HCT116 (cell line): ENCODE results near the gene DIP2C. TPM values are rescaled to one million over a fixed set of nuclear protein-coding genes. Genes with fewer than 3 reads are reported as not detected.

ENCODE experiments used
- ATAC-seq: fragments of 200-7000 bp; cut with Tn5 transposase; 2 replicates; pipeline ENCODE4 v1.9.1; 2020; ENCODE audit warnings: mild to moderate bottlenecking, moderate library complexity
- BruUV-seq: library from RNA; stranded (reverse); fragments of 400-500 nt; replicated peaks from 2 replicates; lab custom pipeline; 2021; lab: Mats Ljungman, UMichigan
- CTCF ChIA-PET: fragments of 300-600 bp; sonication (Branson Sonifier 250); formaldehyde crosslinking; loops from one replicate; lab custom pipeline; 2021; ENCODE audit warnings: antibody characterized with exemption; lab: Charles Lee
- POLR2A ChIA-PET: fragments of 300-600, 350-600 bp; sonication (Branson Sonifier 250); formaldehyde crosslinking; loops from one replicate; lab custom pipeline; 2021; ENCODE audit warnings: antibody characterized with exemption; lab: Charles Lee
- RAD21 ChIA-PET, 2 experiments: fragments of 300-600 bp; sonication (Branson Sonifier 250); formaldehyde crosslinking; loops; one replicate each; lab custom pipeline; 2023; ENCODE audit warnings: low total read pairs in 2 of 2; ENCODE audit not compliant: uncharacterized antibody in 2 of 2, unreplicated experiment in 2 of 2, low non-redundant PET in 1 of 2; lab: Charles Lee
- DNase-seq: peaks from one replicate; pipeline ENCODE4 v3.0.0-alpha.2; 2010; ENCODE audit warnings: low read depth, low spot score
- H2AFZ ChIP-seq: fragments of 200-600 bp; shearing (Covaris generic), sonication (generic); 2 replicates; pipeline ENCODE4 v1.6.1; 2017; ENCODE audit warnings: low read depth, mixed run types, mixed read lengths, antibody characterized with exemption, low read length; ENCODE audit not compliant: poor library complexity, severe bottlenecking
- H3K27ac ChIP-seq: 2 replicates; pipeline ENCODE4 v1.5.1; 2012; ENCODE audit warnings: low read depth, low read length
- H3K27me3 ChIP-seq: fragments of 200-600 bp; sonication (generic); 2 replicates; pipeline ENCODE4 v1.6.1; 2016; ENCODE audit warnings: mixed run types, low read length, mixed read lengths; ENCODE audit not compliant: insufficient read depth
- H3K36me3 ChIP-seq, 2 experiments: fragments of 200-500 bp in 1 of 2; fragments of 200-600 bp in 1 of 2; sonication (Bioruptor generic) in 1 of 2; sonication (generic) in 1 of 2; 2 replicates each; pipeline versions ENCODE4 v1.5.1 to v1.6.1; 2014 to 2016; ENCODE audit warnings: low read length in 2 of 2, inconsistent platforms in 1 of 2, mixed read lengths in 1 of 2, mixed run types in 1 of 2; ENCODE audit not compliant: insufficient read depth in 2 of 2, control insufficient read depth in 1 of 2
- H3K4me1 ChIP-seq, 2 experiments: fragments of 200-600 bp in 1 of 2; sonication (generic) in 1 of 2; 2 replicates each; pipeline versions ENCODE4 v1.5.1 to v1.6.1; 2012 to 2017; ENCODE audit warnings: low read length in 2 of 2, inconsistent platforms in 1 of 2, mild to moderate bottlenecking in 1 of 2, mixed read lengths in 1 of 2, mixed run types in 1 of 2, moderate library complexity in 1 of 2; ENCODE audit not compliant: insufficient read depth in 2 of 2, control insufficient read depth in 1 of 2
- H3K4me2 ChIP-seq: fragments of 200-600 bp; sonication (generic); 2 replicates; pipeline ENCODE4 v1.6.1; 2017; ENCODE audit warnings: mixed run types, low read length, mixed read lengths
- H3K4me3 ChIP-seq, 2 experiments: fragments of 200-600 bp in 1 of 2; sonication (generic) in 1 of 2; replicated peaks in 1 of 2; 2 replicates each; pipeline ENCODE4 v1.5.1; 2011 to 2016; ENCODE audit warnings: low read length in 2 of 2, control low read depth in 1 of 2, low read depth in 1 of 2, mild to moderate bottlenecking in 1 of 2, mixed read lengths in 1 of 2, mixed run types in 1 of 2
- H3K79me2 ChIP-seq: fragments of 200-600 bp; sonication (generic); 2 replicates; pipeline ENCODE4 v1.6.1; 2017; ENCODE audit warnings: mild to moderate bottlenecking, mixed run types, low read length, moderate library complexity, mixed read lengths; ENCODE audit not compliant: insufficient read depth
- H3K9ac ChIP-seq: fragments of 200-600 bp; sonication (generic); 2 replicates; pipeline ENCODE4 v1.6.1; 2016; ENCODE audit warnings: low read length, mixed read lengths
- H3K9me2 ChIP-seq: fragments of 200-600 bp; sonication (generic), shearing (Covaris generic); 2 replicates; pipeline ENCODE4 v1.6.1; 2017; ENCODE audit warnings: mixed run types, mild to moderate bottlenecking, moderate library complexity; ENCODE audit not compliant: insufficient read depth
- H3K9me3 ChIP-seq, 2 experiments: fragments of 200-500 bp in 1 of 2; fragments of 200-600 bp in 1 of 2; sonication (Bioruptor generic) in 1 of 2; sonication (generic) in 1 of 2; 2 replicates each; pipeline ENCODE4 v1.6.1; 2014 to 2017; ENCODE audit warnings: low read length in 2 of 2, mixed read lengths in 2 of 2, inconsistent platforms in 1 of 2, low read depth in 1 of 2, mild to moderate bottlenecking in 1 of 2, mixed run types in 1 of 2, moderate library complexity in 1 of 2; ENCODE audit not compliant: control insufficient read depth in 1 of 2, insufficient read depth in 1 of 2
- H4K20me1 ChIP-seq: fragments of 200-600 bp; sonication (generic), shearing (Covaris generic); 2 replicates; pipeline ENCODE4 v1.6.1; 2017; ENCODE audit warnings: mixed run types, mild to moderate bottlenecking, moderate library complexity; ENCODE audit not compliant: insufficient read depth
- EGR1 ChIP-seq: IDR thresholded peaks from 2 replicates; pipeline ENCODE4 v1.6.1; 2012; ENCODE audit warnings: low read depth
- FOSL1 ChIP-seq: IDR thresholded peaks from 2 replicates; pipeline ENCODE4 v1.6.1; 2012; ENCODE audit warnings: low read depth
- JUND ChIP-seq: IDR thresholded peaks from 2 replicates; pipeline ENCODE4 v1.6.1; 2012
- intact Hi-C: fragments of 100-400 bp; cut with micrococcal nuclease; formaldehyde crosslinking; loops from 2 replicates; pipeline ENCODE4 v1.10.0; 2022
- total RNA-seq: library from RNA; stranded (reverse); gene quantifications from one replicate; pipeline ENCODE4 v1.2.1, GENCODE V29; 2021; ENCODE audit not compliant: unreplicated experiment

The DIP2C gene
- total RNA-seq, 1 experiment from 2014 or later, result 15.4 TPM

DNA sequence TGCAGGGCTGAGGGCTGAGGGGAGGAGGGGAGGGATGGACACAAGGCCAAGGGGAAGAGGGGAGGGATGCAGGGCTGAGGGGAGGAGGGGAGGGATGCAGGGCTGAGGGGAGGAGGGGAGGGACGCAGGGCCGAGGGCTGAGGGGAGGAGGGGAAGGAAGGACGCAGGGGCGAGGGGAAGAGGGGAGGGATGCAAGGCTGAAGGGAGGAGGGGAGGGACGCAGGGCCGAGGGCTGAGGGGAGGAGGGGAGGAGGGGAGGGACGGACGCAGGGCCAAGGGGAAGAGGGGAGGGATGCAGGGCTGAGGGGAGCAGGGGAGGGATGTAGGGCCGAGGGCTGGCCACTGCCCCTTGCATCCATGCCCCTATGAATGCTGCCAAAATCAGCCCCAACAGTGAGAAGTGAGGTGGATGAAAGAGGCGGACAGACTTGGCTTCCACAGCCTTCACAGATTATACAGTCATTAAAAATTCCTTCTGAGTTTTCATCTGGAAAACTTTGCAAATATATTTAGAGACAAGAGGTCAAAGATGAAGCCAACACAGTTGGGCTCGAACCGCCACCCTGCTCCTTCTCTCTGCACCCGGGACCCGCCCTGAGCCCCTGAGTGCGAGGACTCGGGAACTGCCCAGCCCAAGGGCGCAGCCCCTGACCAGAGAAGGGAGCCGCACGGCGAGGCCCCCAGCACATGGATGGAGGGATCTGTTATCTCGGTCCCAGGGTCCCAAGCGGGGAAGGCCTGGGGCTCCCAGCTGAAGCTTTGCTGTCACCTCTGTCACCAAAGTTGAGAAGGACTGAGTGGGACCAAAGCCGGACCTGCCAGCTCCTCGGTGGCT, 65.8 kb downstream of the DIP2C start:
- ChIA-PET CTCF (no interaction called here), RAD21 (no interaction called here), POLR2A (no interaction called here)
- DNase-seq, result no peak
- Histone ChIP-seq H3K9me3 (no peaks in the 10 kb centered on the region), H3K36me3 (no peaks in the 10 kb centered on the region), H3K9ac (no peak overlapping the region), H3K79me2 (no peaks in the 10 kb centered on the region), H3K9me2 (no peaks in the 10 kb centered on the region), H3K4me1 (peaks cover 0 to 6% of the 10 kb centered on the region in 2 experiments; a peak in 1 of 4 replicates), H2AFZ (no peak overlapping the region), H3K27ac (no peak overlapping the region), H3K4me3 (no peak overlapping the region), H3K27me3 (no peaks in the 10 kb centered on the region), H4K20me1 (no peaks in the 10 kb centered on the region), H3K4me2 (no peak overlapping the region)
- no peak for TF ChIP-seq FOSL1
- intact Hi-C loops, result no loop called here
- no TSS peak for BruUV-seq
- ATAC-seq, result no peak

DNA sequence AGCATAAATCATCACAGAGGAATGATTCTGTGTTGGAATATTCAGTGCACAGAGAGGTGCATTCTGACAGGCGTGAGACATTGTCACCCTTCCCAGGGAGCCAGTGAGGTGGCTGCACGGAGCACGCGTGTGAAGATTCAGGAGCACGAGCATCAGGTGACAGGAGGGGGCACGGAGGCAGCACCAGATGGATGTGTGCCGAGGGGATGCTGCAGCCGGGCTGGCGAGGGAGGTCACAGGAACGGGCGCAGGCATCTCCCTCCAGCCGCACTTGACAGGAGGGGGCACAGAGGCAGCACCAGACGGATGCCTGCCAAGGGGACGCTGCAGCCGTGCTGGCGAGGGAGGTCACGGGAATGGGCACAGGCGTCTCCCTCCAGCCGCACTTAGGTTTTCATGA, 66.5 kb downstream of the DIP2C start:
- no TSS peak for BruUV-seq
- Histone ChIP-seq H3K36me3 (no peaks in the 10 kb centered on the region), H3K9me2 (no peaks in the 10 kb centered on the region), H3K4me1 (peaks cover 0 to 6% of the 10 kb centered on the region in 2 experiments; a peak in 1 of 4 replicates), H3K27me3 (no peaks in the 10 kb centered on the region), H3K9me3 (no peaks in the 10 kb centered on the region), H3K27ac (no peak overlapping the region), H2AFZ (no peak overlapping the region), H3K79me2 (no peaks in the 10 kb centered on the region), H3K9ac (no peak overlapping the region), H4K20me1 (no peaks in the 10 kb centered on the region), H3K4me2 (no peak overlapping the region), H3K4me3 (no peak overlapping the region)
- TF ChIP-seq JUND (no peak), EGR1 (no peak)
- POLR2A ChIA-PET, result no interaction called here
- no peak for DNase-seq
- CTCF ChIA-PET, result no interaction called here
- no peak for ATAC-seq
- intact Hi-C loops, result no loop called here
- RAD21 ChIA-PET, result no interaction called here
